Heart left ventricle (tissue), 13 donors: ENCODE measurements around the gene PDE6A.

Experiments used
- POLR2A ChIP-seq, 2 donors: fragments of 450-650 bp; IDR thresholded peaks; one replicate each; pipeline ENCODE4 v1.6.1; 2017; ENCODE audit warnings: antibody characterized with exemption in 2 of 2, mild to moderate bottlenecking in 2 of 2, moderate library complexity in 2 of 2
- TF ChIP-seq, protein P1 (sequence below), 12 donors: fragments of 200-600 bp; sonication (generic) in 4 of 12; IDR thresholded peaks; one replicate each; pipeline versions ENCODE4 v1.5.0 to v1.8.0; 2018 to 2022; ENCODE audit warnings: antibody characterized with exemption in 12 of 12, mild to moderate bottlenecking in 5 of 12
- donor health status: ischemic (EF 13 %, LVEDD 7.1; RV severe dilation, severe dysfunction).
- donor health status: DM: no; HTN: yes; CAD: no.
- donor health status: DM: no; HTN: no; CAD: no.
- donor health status: ischemic (EF 25% LVEDD 6.9; RV normal size, moderate dysfunction).
- donor health status: ischemic (EF 25% LVEDD 5.7; RV mildly dilated, moderate dysfunction).
- donor health status: ischemic (EF 35%, LVEDD 5.7; RV mildly dilated, moderate dysfunction).
- donor health status: nonischemic (EF 11% LVEDD 7.7; RV severe dilation, severe dysfunction).
- donor health status: DM: yes; HTN: yes; CAD: no.
- donor health status: PGD.
- donor health status: ischemic (EF 29% LVEDD 5.4; RV normal size, mild dysfunction).
- donor health status: nonischemic (EF 23%, LVEDD 6.1; RV moderate dilation, normal function).

- TF ChIP-seq, protein P1, sequence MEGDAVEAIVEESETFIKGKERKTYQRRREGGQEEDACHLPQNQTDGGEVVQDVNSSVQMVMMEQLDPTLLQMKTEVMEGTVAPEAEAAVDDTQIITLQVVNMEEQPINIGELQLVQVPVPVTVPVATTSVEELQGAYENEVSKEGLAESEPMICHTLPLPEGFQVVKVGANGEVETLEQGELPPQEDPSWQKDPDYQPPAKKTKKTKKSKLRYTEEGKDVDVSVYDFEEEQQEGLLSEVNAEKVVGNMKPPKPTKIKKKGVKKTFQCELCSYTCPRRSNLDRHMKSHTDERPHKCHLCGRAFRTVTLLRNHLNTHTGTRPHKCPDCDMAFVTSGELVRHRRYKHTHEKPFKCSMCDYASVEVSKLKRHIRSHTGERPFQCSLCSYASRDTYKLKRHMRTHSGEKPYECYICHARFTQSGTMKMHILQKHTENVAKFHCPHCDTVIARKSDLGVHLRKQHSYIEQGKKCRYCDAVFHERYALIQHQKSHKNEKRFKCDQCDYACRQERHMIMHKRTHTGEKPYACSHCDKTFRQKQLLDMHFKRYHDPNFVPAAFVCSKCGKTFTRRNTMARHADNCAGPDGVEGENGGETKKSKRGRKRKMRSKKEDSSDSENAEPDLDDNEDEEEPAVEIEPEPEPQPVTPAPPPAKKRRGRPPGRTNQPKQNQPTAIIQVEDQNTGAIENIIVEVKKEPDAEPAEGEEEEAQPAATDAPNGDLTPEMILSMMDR (IDR thresholded peaks at IDR 0.05), result no peak
- no peak for TF ChIP-seq POLR2A (IDR thresholded peaks at IDR 0.05)
These were observed 12.1 kb upstream of the PDE6A start for GRCh38 chr5:149956685-149957084.
